Heart right ventricle (tissue), 16 donors: Measurements from ENCODE around the gene ADPRH. TPM values are rescaled to one million over a fixed set of nuclear protein-coding genes. Genes with fewer than 3 reads are reported as not detected.

ENCODE experiments used
- ATAC-seq, 8 donors: fragments of 200-7000 bp; cut with Tn5 transposase; one replicate each; pipeline ENCODE4 v1.9.1; 2020; ENCODE audit warnings: mild to moderate bottlenecking in 8 of 8, moderate library complexity in 8 of 8, moderate number of reproducible peaks in 1 of 8
- DNase-seq, 2 donors: peaks; one replicate each; pipeline ENCODE4 v3.0.0-alpha.2; 2020
- H3K27ac ChIP-seq, 10 donors: fragments of 200-600 bp; sonication (generic) in 2 of 10; one replicate each; pipeline versions ENCODE4 v1.5.0 to v1.8.0; 2020 to 2022; ENCODE audit warnings: mild to moderate bottlenecking in 3 of 10
- H3K27me3 ChIP-seq, 7 donors: fragments of 200-600 bp; one replicate each; pipeline ENCODE4 v1.8.0; 2021 to 2022; ENCODE audit warnings: mild to moderate bottlenecking in 2 of 7
- H3K36me3 ChIP-seq, 9 donors: fragments of 200-600 bp; sonication (generic) in 1 of 9; one replicate each; pipeline versions ENCODE4 v1.5.0 to v1.8.0; 2020 to 2022; ENCODE audit warnings: mild to moderate bottlenecking in 2 of 9
- H3K4me1 ChIP-seq, 9 donors: fragments of 200-600 bp; sonication (generic) in 1 of 9; one replicate each; pipeline versions ENCODE4 v1.5.0 to v1.8.0; 2020 to 2022; ENCODE audit warnings: mild to moderate bottlenecking in 4 of 9
- H3K4me3 ChIP-seq, 10 donors: fragments of 200-600 bp; sonication (generic) in 2 of 10; one replicate each; pipeline versions ENCODE4 v1.5.0 to v1.8.0; 2020 to 2022; ENCODE audit warnings: mild to moderate bottlenecking in 7 of 10, moderate library complexity in 2 of 10
- H3K9me3 ChIP-seq, 11 donors: fragments of 200-600 bp in 10 of 11; sonication (generic) in 2 of 11; one replicate each; pipeline versions ENCODE4 v1.5.0 to v1.8.0; 2013 to 2022; ENCODE audit warnings: mild to moderate bottlenecking in 2 of 11, control low read depth in 1 of 11, moderate library complexity in 1 of 11
- WGBS, 2 donors: extraction: QIAGEN DNeasy Blood & Tissue Kit; methylation state at CpG; one replicate each; pipeline ENCODE4 v1.1.7; 2013; ENCODE audit warnings: inconsistent platforms in 1 of 2; 5-methylcytosine and 5-hydroxymethylcytosine counted together
- intact Hi-C, 10 donors: fragments of 100-400 bp; cut with DNase I; formaldehyde crosslinking; loops; one replicate each; pipeline versions ENCODE4 v1.11.1 to v1.14.2; 2022
- polyA plus RNA-seq, 2 donors: library from polyadenylated mRNA; stranded (reverse); fragments of 200-250 nt; gene quantifications; one replicate each; pipeline ENCODE4 v1.2.3, GENCODE V29; 2013
- total RNA-seq, 10 donors: library from RNA; stranded (reverse); fragmentation: NEBNext Ultra II Directional in 3 of 10; extraction: Animal tissue kit (Norgen Biotek cat#: 25700) in 3 of 10; gene quantifications; one replicate each; pipeline versions ENCODE4 v1.2.1 to v1.2.4, GENCODE V29; 2021 to 2023
- TF ChIP-seq, protein P1 (sequence below), 9 donors: fragments of 200-600 bp; sonication (generic) in 2 of 9; IDR thresholded peaks; one replicate each; pipeline versions ENCODE4 v1.5.0 to v1.8.0; 2021 to 2022; ENCODE audit warnings: antibody characterized with exemption in 9 of 9, mild to moderate bottlenecking in 5 of 9, moderate library complexity in 1 of 9
- donor health status: Arrhythmogenic right ventricular cardiomyopathy.
- donor health status: ischemic (EF 13 %, LVEDD 7.1; RV severe dilation, severe dysfunction).
- donor health status: healthy with polysubstance abuse.
- donor health status: DM: no; HTN: yes; CAD: no.
- donor health status: DM: no; HTN: no; CAD: no.
- donor health status: ischemic (EF 25% LVEDD 6.9; RV normal size, moderate dysfunction).
- donor health status: ischemic (EF 25% LVEDD 5.7; RV mildly dilated, moderate dysfunction).
- donor health status: healthy.
- donor health status: DM: yes; HTN: yes; CAD: no.
- donor health status: Ischemic cardiomyopathy.
- donor health status: ischemic (EF 35%, LVEDD 5.7; RV mildly dilated, moderate dysfunction).
- donor health status: nonischemic (EF 11% LVEDD 7.7; RV severe dilation, severe dysfunction).
- donor health status: DM: yes; HTN: yes; CAD: no.
- donor health status: PGD.
- donor health status: ischemic (EF 29% LVEDD 5.4; RV normal size, mild dysfunction).
- donor health status: nonischemic (EF 23%, LVEDD 6.1; RV moderate dilation, normal function).

Gene ADPRH
- total and polyA plus RNA-seq, 12 donors: 5.6 to 16.9 (median 10.5) TPM

DNA sequence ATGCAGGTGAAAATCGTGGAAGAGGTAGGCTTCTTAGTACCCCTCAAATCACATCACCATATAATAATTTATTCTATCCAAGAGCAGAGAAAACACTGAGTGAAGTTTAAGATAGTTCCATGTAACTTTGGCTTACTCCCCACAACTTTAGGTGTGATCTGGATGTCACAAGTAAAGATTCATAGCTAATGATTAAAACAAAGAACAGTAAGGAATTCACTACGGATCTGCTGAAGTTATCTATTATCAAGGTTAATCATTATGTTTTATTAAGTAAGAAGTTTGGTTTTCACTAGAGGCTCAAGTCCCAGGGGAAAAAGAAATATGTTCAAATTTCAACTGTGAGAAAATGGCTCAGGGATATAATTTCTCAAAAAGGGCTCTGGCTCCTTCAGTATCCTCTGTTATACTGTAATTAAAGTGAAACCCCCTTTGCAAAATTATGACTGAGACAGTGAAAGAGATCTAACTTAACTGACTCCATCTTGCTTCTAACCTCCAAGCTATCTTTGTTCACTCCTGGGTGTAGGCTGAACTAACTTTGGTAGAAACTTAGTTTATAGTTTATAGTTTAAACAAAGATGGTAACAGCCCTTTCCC, 37.0 kb upstream of the ADPRH start:
- H3K4me1 ChIP-seq: no peaks in the 10 kb centered on the region
- no peaks in the 10 kb centered on the region for H3K27me3 ChIP-seq
- WGBS, 2 donors: 82 to 86% methylated on average over 2 of the region's 2 CpGs
- H3K27ac ChIP-seq: no peak overlapping the region
- H3K9me3 ChIP-seq: peaks cover 0 to 6% (median 0%) of the 10 kb centered on the region in 11 donors
- TF ChIP-seq, protein P1, sequence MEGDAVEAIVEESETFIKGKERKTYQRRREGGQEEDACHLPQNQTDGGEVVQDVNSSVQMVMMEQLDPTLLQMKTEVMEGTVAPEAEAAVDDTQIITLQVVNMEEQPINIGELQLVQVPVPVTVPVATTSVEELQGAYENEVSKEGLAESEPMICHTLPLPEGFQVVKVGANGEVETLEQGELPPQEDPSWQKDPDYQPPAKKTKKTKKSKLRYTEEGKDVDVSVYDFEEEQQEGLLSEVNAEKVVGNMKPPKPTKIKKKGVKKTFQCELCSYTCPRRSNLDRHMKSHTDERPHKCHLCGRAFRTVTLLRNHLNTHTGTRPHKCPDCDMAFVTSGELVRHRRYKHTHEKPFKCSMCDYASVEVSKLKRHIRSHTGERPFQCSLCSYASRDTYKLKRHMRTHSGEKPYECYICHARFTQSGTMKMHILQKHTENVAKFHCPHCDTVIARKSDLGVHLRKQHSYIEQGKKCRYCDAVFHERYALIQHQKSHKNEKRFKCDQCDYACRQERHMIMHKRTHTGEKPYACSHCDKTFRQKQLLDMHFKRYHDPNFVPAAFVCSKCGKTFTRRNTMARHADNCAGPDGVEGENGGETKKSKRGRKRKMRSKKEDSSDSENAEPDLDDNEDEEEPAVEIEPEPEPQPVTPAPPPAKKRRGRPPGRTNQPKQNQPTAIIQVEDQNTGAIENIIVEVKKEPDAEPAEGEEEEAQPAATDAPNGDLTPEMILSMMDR (IDR thresholded peaks at IDR 0.05): no peak
- no peak for DNase-seq
- no peaks in the 10 kb centered on the region for H3K36me3 ChIP-seq
- ATAC-seq: no peak
- intact Hi-C loops: no loop called here
- no peak overlapping the region for H3K4me3 ChIP-seq

- no peak overlapping the region for H3K4me3 ChIP-seq
- no peak for ATAC-seq
These were observed 36.1 kb upstream of the ADPRH start for GRCh38 chr3:119543147-119543546.

GRCh38 chr3:119547227-119547626, 32.1 kb upstream of the ADPRH start:
- ATAC-seq: no peak
- no peak for DNase-seq
- H3K27ac ChIP-seq: no peak overlapping the region
- no peak overlapping the region for H3K4me3 ChIP-seq
- no peaks in the 10 kb centered on the region for H3K4me1 ChIP-seq
- intact Hi-C loops: no loop called here
- 85 to 89% methylated on average over 1 of the region's 1 CpG for WGBS, 2 donors
- H3K9me3 ChIP-seq: peaks cover 0 to 6% (median 0%) of the 10 kb centered on the region in 11 donors
- TF ChIP-seq, protein P1 (IDR thresholded peaks at IDR 0.05): no peak
- H3K36me3 ChIP-seq: no peaks in the 10 kb centered on the region
- no peaks in the 10 kb centered on the region for H3K27me3 ChIP-seq

More at GRCh38 chr3:119543147-119543546, 36.1 kb upstream of the ADPRH start:
- Histone ChIP-seq H3K27ac (no peak overlapping the region), H3K9me3 (peaks cover 0 to 6% (median 0%) of the 10 kb centered on the region in 11 donors), H3K4me1 (no peaks in the 10 kb centered on the region), H3K36me3 (no peaks in the 10 kb centered on the region), H3K27me3 (no peaks in the 10 kb centered on the region)
- DNase-seq: no peak
- WGBS, 2 donors: 81 to 94% methylated on average over 7 of the region's 7 CpGs
- intact Hi-C loops: no loop called here
- TF ChIP-seq, protein P1 (IDR thresholded peaks at IDR 0.05): no peak

- H3K27ac ChIP-seq: no peak overlapping the region
- ATAC-seq: no peak
- H3K9me3 ChIP-seq: peaks cover 0 to 2% (median 0%) of the 10 kb centered on the region in 11 donors
- H3K36me3 ChIP-seq: no peaks in the 10 kb centered on the region
- intact Hi-C loops: no loop called here
- no peak for DNase-seq
- no peak overlapping the region for H3K4me3 ChIP-seq
- no peaks in the 10 kb centered on the region for H3K4me1 ChIP-seq
- TF ChIP-seq, protein P1 (IDR thresholded peaks at IDR 0.05): no peak
- H3K27me3 ChIP-seq: no peaks in the 10 kb centered on the region
- WGBS, 2 donors: 33 to 40% methylated on average over 3 of the region's 3 CpGs
These were observed 31.0 kb upstream of the ADPRH start for GRCh38 chr3:119548341-119548740.
